Adrenal gland (tissue), 12 donors: ENCODE results near the gene CEP131. TPM values are rescaled to one million over a fixed set of nuclear protein-coding genes. Genes with fewer than 3 reads are reported as not detected.
"Not testable (repeated sequence)": the region's sequence is repeated elsewhere in the genome, so short reads cannot be mapped to it uniquely, and the experiment has no call there.

Source experiments
- DNase-seq, 7 donors: peaks; one replicate each; pipeline ENCODE4 v3.0.0-alpha.2; 2019 to 2020
- H3K27ac ChIP-seq, 5 donors: fragments of 200-600 bp; sonication (generic) in 4 of 5; 1 replicate in 3 of 5; 2 replicates in 2 of 5; pipeline versions ENCODE4 v1.5.1 to v1.8.0; 2016 to 2020; ENCODE audit warnings: mild to moderate bottlenecking in 1 of 5
- H3K27me3 ChIP-seq: fragments of 200-600 bp; 2 replicates; pipeline ENCODE4 v1.8.0; 2021
- H3K36me3 ChIP-seq, 2 donors: fragments of 200-600 bp; replicated peaks in 1 of 2; 1 replicate in 1 of 2; 2 replicates in 1 of 2; pipeline versions ENCODE4 v1.5.1 to v1.8.0; 2018 to 2022
- H3K4me1 ChIP-seq, 2 donors: fragments of 200-600 bp; replicated peaks in 1 of 2; 1 replicate in 1 of 2; 2 replicates in 1 of 2; pipeline versions ENCODE4 v1.5.1 to v1.8.0; 2018 to 2021
- H3K4me3 ChIP-seq, 4 donors: fragments of 200-600 bp; sonication (generic) in 3 of 4; one replicate each; pipeline ENCODE4 v1.5.1; 2016 to 2018
- H3K9me3 ChIP-seq, 3 donors: fragments of 200-600 bp; sonication (generic) in 1 of 3; replicated peaks in 1 of 3; 1 replicate in 2 of 3; 2 replicates in 1 of 3; pipeline versions ENCODE4 v1.5.1 to v1.8.0; 2016 to 2021
- POLR2A ChIP-seq, 2 donors: fragments of 450-650 bp; IDR thresholded peaks; one replicate each; pipeline ENCODE4 v1.6.1; 2017; ENCODE audit warnings: antibody characterized with exemption in 2 of 2, mild to moderate bottlenecking in 2 of 2, moderate library complexity in 1 of 2
- WGBS, 4 donors: extraction: QIAGEN DNeasy Blood & Tissue Kit in 2 of 4; methylation state at CpG; one replicate each; pipeline versions ENCODE4 v1.1.5 to v1.1.7; 2013 to 2017; 5-methylcytosine and 5-hydroxymethylcytosine counted together
- intact Hi-C, 2 donors: fragments of 100-400 bp; cut with DNase I; formaldehyde crosslinking; loops; one replicate each; pipeline versions ENCODE4 v1.14.1 to v1.15.0; 2022 to 2023
- polyA plus RNA-seq, 3 donors: library from polyadenylated mRNA; stranded (reverse); fragments of 200-250 nt in 2 of 3; fragments of 350-450 nt in 1 of 3; fragmentation: Illumina TruSeq in 1 of 3; extraction: RNeasy Lipid Tissue Mini Kit (QIAGEN cat#74804) in 1 of 3; gene quantifications; one replicate each; pipeline ENCODE4 v1.2.3, GENCODE V29; 2013 to 2014
- total RNA-seq, 9 donors: library from RNA; depleted of rRNA in 4 of 9; stranded (reverse); fragments of >200 nt in 4 of 9; fragments of 120-200 nt in 1 of 9; fragmentation: NEBNext Ultra II Directional in 1 of 9; extraction: Animal tissue kit (Norgen Biotek cat#: 25700) in 1 of 9; gene quantifications; one replicate each; pipeline versions ENCODE4 v1.1.0 to v1.2.4, GENCODE V29; 2013 to 2023
- TF ChIP-seq, protein P1 (sequence below), 6 experiments: fragments of 450-650 bp in 4 of 6; fragments of 200-600 bp in 2 of 6; sonication (generic) in 1 of 6; IDR thresholded peaks; 1 replicate in 5 of 6; 2 replicates in 1 of 6; pipeline versions ENCODE4 v1.5.1 to v1.8.0; 2016 to 2021; ENCODE audit warnings: antibody characterized with exemption in 6 of 6, mild to moderate bottlenecking in 2 of 6, moderate library complexity in 1 of 6
- donor health status: healthy with polysubstance abuse.
- donor health status: Bipolar disorder and iron deficiency.
- donor health status: DM: yes; HTN: yes; CAD: no.
- donor health status: DM: no; HTN: no; CAD: no.
- donor health status: DM: no; HTN: no; CAD: no.
- donor health status: DM: yes; HTN: yes; CAD: no.

Gene CEP131
- total and polyA plus RNA-seq, 12 donors: 0.81 to 55.8 (median 8.2) TPM

DNA sequence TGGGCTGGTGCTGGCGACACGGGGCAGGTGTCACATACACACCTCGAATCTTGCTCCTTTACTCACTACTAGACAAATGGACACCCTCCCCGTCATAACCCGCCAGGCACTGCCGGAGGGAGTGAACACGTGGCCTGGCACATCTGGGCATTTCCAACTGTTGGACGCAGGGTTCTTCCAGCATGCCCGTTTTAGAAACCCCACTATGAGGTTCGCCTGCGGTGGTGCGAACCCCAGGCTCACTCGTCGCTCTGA is 6.8 kb upstream of the CEP131 start:
- no peak overlapping the region for H3K27ac ChIP-seq
- intact Hi-C loops: no loop called here
- H3K9me3 ChIP-seq: no peaks in the 10 kb centered on the region
- H3K4me3 ChIP-seq: no peak overlapping the region
- no peak for DNase-seq
- no peaks in the 10 kb centered on the region for H3K27me3 ChIP-seq
- WGBS, 4 donors: 92 to 97% (median 95%) methylated on average over 6 to 14 of the region's 14 CpGs
- TF ChIP-seq, protein P1, sequence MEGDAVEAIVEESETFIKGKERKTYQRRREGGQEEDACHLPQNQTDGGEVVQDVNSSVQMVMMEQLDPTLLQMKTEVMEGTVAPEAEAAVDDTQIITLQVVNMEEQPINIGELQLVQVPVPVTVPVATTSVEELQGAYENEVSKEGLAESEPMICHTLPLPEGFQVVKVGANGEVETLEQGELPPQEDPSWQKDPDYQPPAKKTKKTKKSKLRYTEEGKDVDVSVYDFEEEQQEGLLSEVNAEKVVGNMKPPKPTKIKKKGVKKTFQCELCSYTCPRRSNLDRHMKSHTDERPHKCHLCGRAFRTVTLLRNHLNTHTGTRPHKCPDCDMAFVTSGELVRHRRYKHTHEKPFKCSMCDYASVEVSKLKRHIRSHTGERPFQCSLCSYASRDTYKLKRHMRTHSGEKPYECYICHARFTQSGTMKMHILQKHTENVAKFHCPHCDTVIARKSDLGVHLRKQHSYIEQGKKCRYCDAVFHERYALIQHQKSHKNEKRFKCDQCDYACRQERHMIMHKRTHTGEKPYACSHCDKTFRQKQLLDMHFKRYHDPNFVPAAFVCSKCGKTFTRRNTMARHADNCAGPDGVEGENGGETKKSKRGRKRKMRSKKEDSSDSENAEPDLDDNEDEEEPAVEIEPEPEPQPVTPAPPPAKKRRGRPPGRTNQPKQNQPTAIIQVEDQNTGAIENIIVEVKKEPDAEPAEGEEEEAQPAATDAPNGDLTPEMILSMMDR (IDR thresholded peaks at IDR 0.05): no peak
- TF ChIP-seq POLR2A (IDR thresholded peaks at IDR 0.05): no peak
- peaks cover 0 to 46% of the 10 kb centered on the region in 2 donors for H3K36me3 ChIP-seq
- no peaks in the 10 kb centered on the region for H3K4me1 ChIP-seq

DNA sequence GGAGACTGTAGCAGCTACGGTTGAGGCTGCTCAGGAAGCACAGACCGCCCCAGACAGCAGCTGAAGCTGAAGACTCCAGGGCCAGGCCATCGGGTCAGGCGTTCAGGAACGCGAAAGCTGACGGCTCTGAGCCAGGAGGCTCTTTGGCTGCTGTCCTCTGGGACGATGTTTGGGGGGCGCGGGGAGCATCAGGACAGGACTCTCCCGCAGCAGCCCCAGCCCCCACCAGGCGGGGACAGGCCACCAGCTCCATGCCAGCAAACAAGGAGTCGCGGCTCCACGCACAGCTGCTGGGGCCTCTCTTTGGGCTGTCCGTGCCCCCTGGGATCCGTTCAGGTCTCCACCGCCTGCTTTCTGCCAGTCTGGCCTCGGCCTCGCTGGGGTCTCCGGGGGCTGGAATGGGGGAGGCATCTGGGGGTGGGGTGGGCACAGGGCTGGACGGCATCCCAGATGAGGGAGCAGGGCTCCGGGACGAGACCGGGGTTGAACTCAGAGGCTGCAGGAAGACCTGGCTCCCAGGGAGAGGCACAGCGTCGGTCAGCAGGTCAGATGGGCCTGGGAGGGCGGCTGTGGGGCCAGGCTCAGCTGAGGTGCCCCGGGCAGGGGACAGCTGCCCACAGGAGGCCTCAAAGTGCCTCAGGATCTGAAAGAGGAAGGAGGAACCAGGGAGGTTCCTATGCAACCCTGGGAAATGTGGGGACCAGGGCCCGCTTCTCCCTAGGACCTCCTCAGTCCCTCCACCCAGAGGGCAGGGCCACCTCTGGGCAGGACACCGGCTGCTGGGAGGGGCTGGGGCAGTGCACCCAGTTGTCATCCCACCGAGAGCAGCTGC is 6.3 kb upstream of the CEP131 start:
- no peak for DNase-seq
- Histone ChIP-seq H3K36me3 (peaks cover 0 to 46% of the 10 kb centered on the region in 2 donors), H3K9me3 (no peaks in the 10 kb centered on the region), H3K27ac (no peak overlapping the region), H3K4me1 (no peaks in the 10 kb centered on the region), H3K4me3 (no peak overlapping the region), H3K27me3 (no peaks in the 10 kb centered on the region)
- 61 to 84% (median 81%) methylated on average over 6 to 32 of the region's 32 CpGs for WGBS, 4 donors
- intact Hi-C loops: no loop called here
- TF ChIP-seq, protein P1 (IDR thresholded peaks at IDR 0.05): no peak
- TF ChIP-seq POLR2A (IDR thresholded peaks at IDR 0.05): no peak

DNA sequence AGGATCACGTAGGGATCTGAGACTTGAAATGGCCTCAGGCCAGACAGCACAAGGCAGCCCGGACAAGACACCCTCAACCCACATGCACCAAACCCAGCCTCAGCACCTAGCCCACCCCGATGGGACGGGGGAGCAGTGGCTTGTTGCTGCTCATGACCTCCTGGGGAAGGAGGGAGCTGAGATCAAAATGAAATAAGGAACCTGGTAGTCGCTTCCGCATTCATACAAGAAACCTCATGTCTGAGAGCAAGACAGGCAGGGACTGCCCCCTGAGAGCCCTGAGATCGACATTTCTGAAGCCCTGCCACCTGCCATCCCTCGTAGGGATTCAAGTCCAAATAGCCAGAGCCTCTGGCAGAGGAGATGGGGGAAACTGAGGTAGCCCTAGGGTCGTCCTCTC is 5.7 kb upstream of the CEP131 start:
- Histone ChIP-seq H3K4me3 (no peak overlapping the region), H3K27me3 (no peaks in the 10 kb centered on the region), H3K4me1 (peaks cover 3 to 5% of the 10 kb centered on the region in 2 donors), H3K9me3 (no peaks in the 10 kb centered on the region), H3K36me3 (peaks cover 0 to 41% of the 10 kb centered on the region in 2 donors), H3K27ac (no peak overlapping the region)
- TF ChIP-seq, protein P1 (IDR thresholded peaks at IDR 0.05): no peak
- no peak for TF ChIP-seq POLR2A (IDR thresholded peaks at IDR 0.05)
- 73 to 79% (median 76%) methylated on average over 2 to 9 of the region's 9 CpGs for WGBS, 4 donors
- DNase-seq: no peak
- intact Hi-C loops: no loop called here

DNA sequence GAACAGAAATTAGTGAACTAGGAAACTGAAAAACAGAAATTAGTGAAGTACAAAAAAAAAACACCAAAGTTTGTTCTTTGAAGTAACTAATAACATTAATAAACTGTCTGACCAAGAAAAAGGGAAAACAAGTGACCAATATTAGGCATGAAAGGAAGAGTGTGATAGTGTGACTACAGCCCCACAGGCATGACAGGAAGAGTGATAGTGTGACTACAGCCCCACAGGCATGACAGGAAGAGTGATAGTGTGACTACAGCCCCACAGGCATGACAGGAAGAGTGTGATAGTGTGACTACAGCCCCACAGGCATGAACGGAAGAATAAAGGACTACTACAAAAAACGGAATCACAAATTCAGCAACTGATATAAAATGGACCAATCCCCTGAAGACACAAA is 4.9 kb upstream of the CEP131 start:
- H3K4me3 ChIP-seq, H3K9me3 ChIP-seq, H3K4me1 ChIP-seq, H3K27me3 ChIP-seq, H3K27ac ChIP-seq, DNase-seq, intact Hi-C loops: not testable (repeated sequence)
- peaks cover 0 to 33% of the 10 kb centered on the region in 2 donors for H3K36me3 ChIP-seq
- 60 to 74% (median 67%) methylated on average over 2 of the region's 2 CpGs for WGBS, 4 donors

DNA sequence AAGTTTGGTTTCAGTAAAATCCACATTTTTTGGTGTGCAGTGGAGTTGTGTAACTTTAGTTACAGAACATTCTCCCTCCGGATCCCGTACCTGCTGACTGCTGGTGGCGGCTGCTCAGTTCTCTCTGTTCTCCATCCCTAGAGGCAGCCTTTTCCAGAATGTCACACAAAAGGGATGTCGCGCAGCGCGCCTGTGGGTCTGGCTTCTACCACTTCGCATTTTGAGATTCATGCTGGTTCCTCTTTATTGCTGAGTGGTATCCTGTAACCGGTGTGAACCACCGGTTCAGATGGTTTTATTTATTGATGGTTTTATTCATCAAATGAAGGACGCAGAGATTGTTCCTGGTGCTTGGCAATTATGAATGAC is 981 bp upstream of the CEP131 start:
- H3K9me3 ChIP-seq: no peaks in the 10 kb centered on the region
- peak overlapping the region in 2 of 4 donors; percentile 23 to 60 for H3K4me3 ChIP-seq
- no peak for TF ChIP-seq POLR2A (IDR thresholded peaks at IDR 0.05)
- TF ChIP-seq, protein P1 (IDR thresholded peaks at IDR 0.05): no peak
- 34 to 39% (median 37%) methylated on average over 11 of the region's 11 CpGs for WGBS, 4 donors
- no peak for DNase-seq
- intact Hi-C loops: no loop called here
- peaks cover 6 to 23% of the 10 kb centered on the region in 2 donors for H3K4me1 ChIP-seq
- no peaks in the 10 kb centered on the region for H3K27me3 ChIP-seq
- peak overlapping the region in 2 of 5 donors; percentile 13 to 44 for H3K27ac ChIP-seq
- H3K36me3 ChIP-seq: peaks cover 0 to 3% of the 10 kb centered on the region in 2 donors
